Right lobe of liver (tissue), 6 donors: ENCODE measurements around the gene MST1. TPM values are rescaled to one million over a fixed set of nuclear protein-coding genes. Genes with fewer than 3 reads are reported as not detected.
A peak's percentile ranks its signal among the peaks of the same experiment; 100 is the strongest.

Experiments used
- ATAC-seq, 4 donors: fragments of 200-7000 bp; cut with Tn5 transposase; one replicate each; pipeline ENCODE4 v1.9.1; 2020; ENCODE audit warnings: mild to moderate bottlenecking in 4 of 4, moderate library complexity in 4 of 4
- DNase-seq, 3 donors: peaks; one replicate each; pipeline ENCODE4 v3.0.0-alpha.2; 2020
- H3K27ac ChIP-seq, 3 donors: fragments of 200-600 bp; one replicate each; pipeline ENCODE4 v1.8.0; 2022
- H3K27me3 ChIP-seq, 2 donors: fragments of 200-600 bp; one replicate each; pipeline ENCODE4 v1.8.0; 2022
- H3K36me3 ChIP-seq, 4 donors: fragments of 200-600 bp; sonication (generic) in 1 of 4; one replicate each; pipeline versions ENCODE4 v1.5.1 to v1.8.0; 2017 to 2022; ENCODE audit warnings: control low read depth in 1 of 4
- H3K4me1 ChIP-seq, 4 donors: fragments of 200-600 bp; sonication (generic) in 1 of 4; one replicate each; pipeline versions ENCODE4 v1.5.1 to v1.8.0; 2017 to 2022; ENCODE audit warnings: control low read depth in 1 of 4
- H3K4me3 ChIP-seq, 3 donors: fragments of 200-600 bp; one replicate each; pipeline ENCODE4 v1.8.0; 2022
- H3K9me3 ChIP-seq, 4 donors: fragments of 200-600 bp; sonication (generic) in 1 of 4; one replicate each; pipeline versions ENCODE4 v1.5.1 to v1.8.0; 2017 to 2022; ENCODE audit warnings: control low read depth in 1 of 4
- POLR2A ChIP-seq: fragments of 450-650 bp; IDR thresholded peaks from one replicate; pipeline ENCODE4 v1.6.1; 2017; ENCODE audit warnings: antibody characterized with exemption, mild to moderate bottlenecking
- WGBS: methylation state at CpG from one replicate; pipeline ENCODE4 v1.1.6; 2018; ENCODE audit warnings: low coverage, low lambda C conversion rate; ENCODE audit not compliant: insufficient coverage; ENCODE audit errors: missing lambda C conversion rate; 5-methylcytosine and 5-hydroxymethylcytosine counted together
- intact Hi-C, 2 donors: fragments of 100-400 bp; cut with DNase I; formaldehyde crosslinking; loops; one replicate each; pipeline versions ENCODE4 v1.11.2 to v1.14.1; 2022
- total RNA-seq, 6 experiments: library from RNA; depleted of rRNA in 2 of 6; stranded (reverse); fragments of >200 nt in 2 of 6; fragmentation: NEBNext Ultra II Directional in 3 of 6; extraction: Animal tissue kit (Norgen Biotek cat#: 25700) in 3 of 6; gene quantifications; one replicate each; pipeline versions ENCODE4 v1.1.0 to v1.2.4, GENCODE V29; 2016 to 2023
- TF ChIP-seq, protein P1 (sequence below), 4 donors: fragments of 200-600 bp in 3 of 4; fragments of 450-650 bp in 1 of 4; IDR thresholded peaks; one replicate each; pipeline versions ENCODE4 v1.5.1 to v1.8.0; 2016 to 2022; ENCODE audit warnings: antibody characterized with exemption in 4 of 4, mild to moderate bottlenecking in 2 of 4
- donor health status: DM: no; HTN: yes; CAD: no.
- donor health status: DM: no; HTN: no; CAD: no.
- donor health status: DM: no; HTN: no; CAD: no.
- donor health status: DM: no; HTN: yes; CAD: no.
- donor health status: DM: no; HTN: yes; CAD: no.

Gene MST1
- total RNA-seq, 6 experiments from 2014 or later: 321 to 695 (median 632) TPM

DNA sequence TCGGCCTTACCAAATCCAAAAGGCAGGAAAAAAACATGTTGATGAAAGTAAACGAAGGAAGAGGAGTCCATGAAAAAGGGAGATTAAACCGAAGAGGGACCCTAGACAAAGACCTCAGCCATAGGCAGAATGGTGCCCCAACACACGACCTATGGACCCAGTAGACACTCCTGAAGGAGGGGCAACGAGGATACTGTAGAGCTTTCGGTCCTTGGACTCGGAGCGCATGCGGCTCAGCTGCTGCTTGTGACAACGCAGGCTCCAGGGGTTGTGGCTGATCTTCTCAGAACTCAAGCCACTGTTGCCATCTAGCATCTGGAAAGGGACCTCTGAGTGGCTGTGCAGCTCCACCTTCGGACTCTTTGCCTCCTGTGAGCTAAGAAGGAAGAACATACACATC lies 43.3 kb upstream of the MST1 start:
- Histone ChIP-seq H3K4me1 (peaks cover 0 to 7% (median 0%) of the 10 kb centered on the region in 4 donors), H3K4me3 (no peak overlapping the region), H3K36me3 (peaks cover 0 to 33% (median 9%) of the 10 kb centered on the region in 4 donors), H3K9me3 (no peaks in the 10 kb centered on the region), H3K27me3 (no peaks in the 10 kb centered on the region), H3K27ac (no peak overlapping the region)
- intact Hi-C loops: no loop called here
- ATAC-seq (no peak), DNase-seq (peak in 1 of 3 donors; percentile 25)
- no peak for TF ChIP-seq POLR2A
- TF ChIP-seq, protein P1, sequence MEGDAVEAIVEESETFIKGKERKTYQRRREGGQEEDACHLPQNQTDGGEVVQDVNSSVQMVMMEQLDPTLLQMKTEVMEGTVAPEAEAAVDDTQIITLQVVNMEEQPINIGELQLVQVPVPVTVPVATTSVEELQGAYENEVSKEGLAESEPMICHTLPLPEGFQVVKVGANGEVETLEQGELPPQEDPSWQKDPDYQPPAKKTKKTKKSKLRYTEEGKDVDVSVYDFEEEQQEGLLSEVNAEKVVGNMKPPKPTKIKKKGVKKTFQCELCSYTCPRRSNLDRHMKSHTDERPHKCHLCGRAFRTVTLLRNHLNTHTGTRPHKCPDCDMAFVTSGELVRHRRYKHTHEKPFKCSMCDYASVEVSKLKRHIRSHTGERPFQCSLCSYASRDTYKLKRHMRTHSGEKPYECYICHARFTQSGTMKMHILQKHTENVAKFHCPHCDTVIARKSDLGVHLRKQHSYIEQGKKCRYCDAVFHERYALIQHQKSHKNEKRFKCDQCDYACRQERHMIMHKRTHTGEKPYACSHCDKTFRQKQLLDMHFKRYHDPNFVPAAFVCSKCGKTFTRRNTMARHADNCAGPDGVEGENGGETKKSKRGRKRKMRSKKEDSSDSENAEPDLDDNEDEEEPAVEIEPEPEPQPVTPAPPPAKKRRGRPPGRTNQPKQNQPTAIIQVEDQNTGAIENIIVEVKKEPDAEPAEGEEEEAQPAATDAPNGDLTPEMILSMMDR (IDR thresholded peaks at IDR 0.05): no peak
- 90% methylated on average over 4 of the region's 11 CpGs for WGBS

DNA sequence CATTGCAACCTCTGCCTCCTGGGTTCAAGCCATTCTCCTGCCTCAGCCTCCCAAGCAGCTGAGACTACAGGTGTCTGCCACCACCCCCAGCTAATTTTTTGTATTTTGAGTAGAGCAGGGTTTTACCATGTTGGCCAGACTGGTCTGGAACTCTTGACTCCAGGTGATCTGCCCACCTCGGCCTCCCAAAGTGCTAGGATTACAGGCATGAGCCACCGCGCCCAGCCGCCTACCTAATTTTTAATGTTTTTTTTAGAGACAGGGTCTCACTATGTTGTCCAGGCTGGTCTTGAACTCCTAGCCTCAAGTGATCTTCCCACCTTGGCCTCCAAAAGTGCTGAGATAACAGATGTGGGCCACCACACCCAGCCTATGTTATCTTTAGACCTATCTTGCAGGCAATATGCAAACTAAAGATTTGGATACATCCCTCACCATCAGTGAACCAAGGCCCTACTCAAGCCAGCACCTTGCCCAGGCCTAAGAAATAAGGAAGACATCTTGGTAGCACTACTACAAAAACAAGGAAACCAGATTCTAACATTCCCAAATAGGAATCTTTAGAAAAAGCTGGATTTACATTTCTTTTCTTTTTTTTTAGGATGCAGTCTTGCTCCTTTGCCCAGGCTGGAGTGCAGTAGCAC lies 40.8 kb upstream of the MST1 start:
- 96% methylated on average over 3 of the region's 4 CpGs for WGBS
- no peak overlapping the region for H3K27ac ChIP-seq
- H3K4me3 ChIP-seq: no peak overlapping the region
- H3K4me1 ChIP-seq: peaks cover 0 to 14% (median under 1%) of the 10 kb centered on the region in 4 donors
- ATAC-seq (no peak), DNase-seq (peak in 1 of 3 donors; percentile 16)
- H3K36me3 ChIP-seq: peaks cover 0 to 35% (median 9%) of the 10 kb centered on the region in 4 donors
- H3K9me3 ChIP-seq: no peaks in the 10 kb centered on the region
- H3K27me3 ChIP-seq: no peaks in the 10 kb centered on the region
- TF ChIP-seq, protein P1 (IDR thresholded peaks at IDR 0.05): no peak
- intact Hi-C loops: no loop called here

DNA sequence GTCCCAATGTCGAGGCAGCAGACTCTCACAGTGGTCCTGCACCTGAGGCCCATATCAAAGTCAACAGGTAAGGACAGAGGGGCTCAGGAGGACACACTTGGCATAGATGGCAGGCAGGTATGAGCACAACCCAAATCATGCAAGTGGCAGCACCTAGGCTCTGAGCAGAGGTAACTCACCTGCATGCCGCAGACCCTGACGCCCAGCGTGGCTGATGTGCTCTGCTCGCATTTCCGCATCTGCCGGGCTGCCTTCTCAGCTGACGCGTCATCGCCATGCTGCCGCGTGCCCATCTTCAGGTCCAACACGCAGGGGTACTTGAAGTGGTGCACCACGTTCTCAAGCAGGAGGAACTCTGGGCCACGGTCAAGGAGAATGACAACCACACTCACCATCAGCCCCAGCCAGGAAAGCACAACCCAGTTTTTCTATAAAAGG lies 38.7 kb upstream of the MST1 start:
- H3K36me3 ChIP-seq: peaks cover 0 to 35% (median 9%) of the 10 kb centered on the region in 4 donors
- H3K27me3 ChIP-seq: no peaks in the 10 kb centered on the region
- no peaks in the 10 kb centered on the region for H3K9me3 ChIP-seq
- H3K4me1 ChIP-seq: peaks cover 0 to 24% (median 5%) of the 10 kb centered on the region in 4 donors
- 94% methylated on average over 3 of the region's 15 CpGs for WGBS
- ATAC-seq (no peak), DNase-seq (peak in 1 of 3 donors; percentile 43)
- peak overlapping the region in 1 of 3 donors; percentile 29 for H3K27ac ChIP-seq
- intact Hi-C loops: no loop called here
- H3K4me3 ChIP-seq: no peak overlapping the region
- TF ChIP-seq POLR2A: no peak
- TF ChIP-seq, protein P1 (IDR thresholded peaks at IDR 0.05): no peak

DNA sequence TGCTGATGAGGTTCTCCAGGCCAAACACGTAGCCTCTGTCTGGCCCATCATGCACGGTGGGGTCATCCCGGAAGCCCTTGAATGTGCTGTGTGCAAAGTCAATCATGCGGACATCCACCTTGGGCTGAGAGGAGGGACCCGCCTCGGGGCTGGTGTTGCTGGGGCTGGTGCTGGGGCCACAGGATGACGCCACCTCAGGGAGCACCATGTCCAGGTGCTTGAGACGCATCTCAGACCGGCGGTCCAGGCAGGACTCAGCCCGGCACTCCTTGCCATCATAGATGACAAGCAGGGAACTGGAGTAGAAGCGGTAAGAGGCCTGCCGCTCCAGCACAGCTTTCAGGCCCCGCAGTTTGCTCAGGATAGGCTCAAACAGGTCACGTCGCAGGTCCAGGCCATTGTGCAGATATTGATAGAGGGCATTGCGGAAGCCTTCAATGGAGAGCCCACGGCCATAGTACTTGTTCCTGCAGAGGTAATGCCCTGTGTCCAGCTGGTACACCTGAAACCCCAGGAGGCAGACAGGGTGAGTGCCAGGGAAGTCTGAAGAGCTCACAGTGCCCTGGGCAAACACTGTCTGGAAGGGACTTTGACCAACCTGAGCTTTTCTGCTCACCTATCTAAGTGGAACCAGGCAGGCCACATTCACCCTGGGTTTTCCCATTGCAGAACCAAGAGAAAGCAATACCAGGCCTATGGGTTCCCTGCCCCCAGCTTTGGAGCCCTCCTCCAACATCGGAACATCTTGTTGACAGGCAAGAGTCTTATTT lies 38.1 kb upstream of the MST1 start:
- WGBS: no CpG with 5 or more reads among the region's 19 CpGs
- H3K4me1 ChIP-seq: peaks cover 0 to 30% (median 5%) of the 10 kb centered on the region in 4 donors
- H3K27ac ChIP-seq: peak overlapping the region in 1 of 3 donors; percentile 29
- H3K4me3 ChIP-seq: no peak overlapping the region
- TF ChIP-seq POLR2A: no peak
- TF ChIP-seq, protein P1 (IDR thresholded peaks at IDR 0.05): no peak
- ATAC-seq (peak in 3 of 4 donors; percentile 9 to 31 (median 17)), DNase-seq (peak in 1 of 3 donors; percentile 68)
- H3K27me3 ChIP-seq: no peaks in the 10 kb centered on the region
- intact Hi-C loops: no loop called here
- H3K36me3 ChIP-seq: peaks cover 0 to 30% (median 4%) of the 10 kb centered on the region in 4 donors
- H3K9me3 ChIP-seq: no peaks in the 10 kb centered on the region
